ENCODE data around the gene COG8.
"Not testable (repeated sequence)": the region's sequence is repeated elsewhere in the genome, so short reads cannot be mapped to it uniquely, and the experiment has no call there.

Gene COG8

GRCh38 chr16:69363281-69363717, 23.9 kb upstream of the COG8 start:
- Histone ChIP-seq H3K27ac (no peak overlapping the region), H3K9me3 (ENCODE audit: low read depth, low read length) (no peaks in the 10 kb centered on the region)
- DNase-seq (ENCODE audit: low read depth, low spot score) = no peak

GRCh38 chr16:69360070-69360469, 20.7 kb upstream of the COG8 start:
- H3K27ac ChIP-seq; H3K4me3 ChIP-seq; DNase-seq (ENCODE audit: low read depth, low spot score); H3K9me3 ChIP-seq (ENCODE audit: low read depth, low read length); H3K9ac ChIP-seq (ENCODE audit: insufficient read length); H3K36me3 ChIP-seq (ENCODE audit: insufficient read depth, low read length): not testable (repeated sequence)

More at GRCh38 chr16:69363281-69363717, 23.9 kb upstream of the COG8 start:
- no peak overlapping the region for H3K4me3 ChIP-seq
- H3K9ac ChIP-seq (ENCODE audit: insufficient read length) = no peak overlapping the region
- TF ChIP-seq POLR2AphosphoS5 (IDR thresholded peaks at IDR 0.05; ENCODE audit: borderline replicate concordance, low read depth, low read length) (no peak), FOXP2 (optimal IDR thresholded peaks at IDR 0.05; ENCODE audit: control extremely low read depth, extremely low read length, insufficient read depth) (no peak), EZH2 (IDR thresholded peaks at IDR 0.05) (no peak)
- H3K36me3 ChIP-seq (ENCODE audit: insufficient read depth, low read length) = peaks cover 22% of the 10 kb centered on the region; the same call in 1 of the 2 replicates

DNA sequence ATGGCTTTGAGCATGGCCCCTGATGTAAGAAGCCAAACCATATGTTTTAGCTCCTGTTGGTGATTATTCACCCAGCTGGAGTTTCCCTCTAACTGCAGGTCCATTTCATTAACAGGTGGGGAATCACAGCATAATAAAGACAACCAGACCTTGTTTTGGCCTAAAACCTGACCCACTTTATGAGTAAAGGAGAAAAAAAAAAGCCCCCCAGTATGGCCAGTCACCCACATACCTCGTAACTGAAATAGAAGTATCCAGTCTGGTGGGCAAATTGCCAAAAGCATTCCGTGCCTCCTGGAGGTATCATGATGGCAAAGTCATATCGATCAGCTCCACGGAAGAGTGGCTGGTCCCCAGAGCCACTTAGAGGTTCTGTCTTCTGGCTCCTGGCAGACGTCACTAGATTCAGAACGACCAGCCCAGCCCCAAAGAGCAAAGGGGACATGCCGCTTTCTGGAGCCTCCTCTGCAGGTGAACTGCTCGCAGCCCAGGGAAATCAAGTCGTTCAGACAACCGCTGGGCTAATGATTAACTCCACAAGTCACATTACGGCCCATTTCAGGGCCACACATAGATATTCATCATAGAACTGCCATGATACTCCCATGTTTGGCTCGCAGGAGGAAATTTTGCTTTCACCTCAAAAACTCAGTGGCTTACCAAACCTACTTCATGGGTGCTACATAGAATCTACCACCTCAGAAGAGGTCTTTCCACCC, 12.1 kb upstream of the COG8 start, which contains the start of gene TMED6:
TSS of gene TMED6 (minus strand) at position 478 of the 719 bp plus-strand sequence. CDS start at position 445, 33 bp downstream.
- H3K9me3 ChIP-seq (ENCODE audit: low read depth, low read length) = no peaks in the 10 kb centered on the region
- no peak within 1 kb of the TSS for H3K4me3 ChIP-seq
- H3K27ac ChIP-seq = no peak within 1 kb of the TSS
- H3K9ac ChIP-seq (ENCODE audit: insufficient read length) = no peak within 1 kb of the TSS
- H3K36me3 ChIP-seq (ENCODE audit: insufficient read depth, low read length) = no peaks in the 10 kb centered on the region; the same call in 1 of the 2 replicates
- no peak for DNase-seq (ENCODE audit: low read depth, low spot score)
- TF ChIP-seq POLR2AphosphoS5 (IDR thresholded peaks at IDR 0.05; ENCODE audit: borderline replicate concordance, low read depth, low read length) = no peak
- no peak for TF ChIP-seq FOXP2 (optimal IDR thresholded peaks at IDR 0.05; ENCODE audit: control extremely low read depth, extremely low read length, insufficient read depth)
- TF ChIP-seq EZH2 (IDR thresholded peaks at IDR 0.05) = no peak

GRCh38 chr16:69350536-69351133, 11.3 kb upstream of the COG8 start:
- H3K9me3 ChIP-seq (ENCODE audit: low read depth, low read length) = no peaks in the 10 kb centered on the region
- no peaks in the 10 kb centered on the region for H3K36me3 ChIP-seq (ENCODE audit: insufficient read depth, low read length)
- H3K9ac ChIP-seq (ENCODE audit: insufficient read length) = no peak overlapping the region
- DNase-seq (ENCODE audit: low read depth, low spot score) = no peak
- no peak overlapping the region for H3K27ac ChIP-seq
- TF ChIP-seq EZH2 (IDR thresholded peaks at IDR 0.05) = no peak
- no peak for TF ChIP-seq FOXP2 (optimal IDR thresholded peaks at IDR 0.05; ENCODE audit: control extremely low read depth, extremely low read length, insufficient read depth)
- TF ChIP-seq POLR2AphosphoS5 (IDR thresholded peaks at IDR 0.05; ENCODE audit: borderline replicate concordance, low read depth, low read length) = no peak
- H3K4me3 ChIP-seq = no peak overlapping the region

GRCh38 chr16:69349536-69349935, 10.2 kb upstream of the COG8 start:
- Histone ChIP-seq H3K9ac (ENCODE audit: insufficient read length) (no peak overlapping the region), H3K36me3 (ENCODE audit: insufficient read depth, low read length) (no peaks in the 10 kb centered on the region), H3K4me3 (no peak overlapping the region), H3K27ac (no peak overlapping the region), H3K9me3 (ENCODE audit: low read depth, low read length) (no peaks in the 10 kb centered on the region)
- no peak for TF ChIP-seq FOXP2 (optimal IDR thresholded peaks at IDR 0.05; ENCODE audit: control extremely low read depth, extremely low read length, insufficient read depth)
- no peak for TF ChIP-seq EZH2 (IDR thresholded peaks at IDR 0.05)
- no peak for TF ChIP-seq POLR2AphosphoS5 (IDR thresholded peaks at IDR 0.05; ENCODE audit: borderline replicate concordance, low read depth, low read length)
- no peak for DNase-seq (ENCODE audit: low read depth, low spot score)

GRCh38 chr16:69348222-69348621, 8.9 kb upstream of the COG8 start:
- peaks cover 9% of the 10 kb centered on the region; the same call in 1 of the 2 replicates for H3K36me3 ChIP-seq (ENCODE audit: insufficient read depth, low read length)
- no peak overlapping the region for H3K27ac ChIP-seq
- H3K4me3 ChIP-seq = no peak overlapping the region
- no peaks in the 10 kb centered on the region for H3K9me3 ChIP-seq (ENCODE audit: low read depth, low read length)
- TF ChIP-seq POLR2AphosphoS5 (IDR thresholded peaks at IDR 0.05; ENCODE audit: borderline replicate concordance, low read depth, low read length) (no peak), EZH2 (IDR thresholded peaks at IDR 0.05) (no peak), FOXP2 (optimal IDR thresholded peaks at IDR 0.05; ENCODE audit: control extremely low read depth, extremely low read length, insufficient read depth) (no peak)
- DNase-seq (ENCODE audit: low read depth, low spot score) = no peak
- H3K9ac ChIP-seq (ENCODE audit: insufficient read length) = no peak overlapping the region

- H3K9ac ChIP-seq (ENCODE audit: insufficient read length) = no peak overlapping the region
- DNase-seq (ENCODE audit: low read depth, low spot score) = no peak
- H3K9me3 ChIP-seq (ENCODE audit: low read depth, low read length) = no peaks in the 10 kb centered on the region
- peaks cover 18% of the 10 kb centered on the region for H3K36me3 ChIP-seq (ENCODE audit: insufficient read depth, low read length)
- no peak overlapping the region for H3K4me3 ChIP-seq
- TF ChIP-seq POLR2AphosphoS5 (IDR thresholded peaks at IDR 0.05; ENCODE audit: borderline replicate concordance, low read depth, low read length) (no peak), EZH2 (IDR thresholded peaks at IDR 0.05) (no peak), FOXP2 (optimal IDR thresholded peaks at IDR 0.05; ENCODE audit: control extremely low read depth, extremely low read length, insufficient read depth) (no peak)
- H3K27ac ChIP-seq = no peak overlapping the region
Measured at GRCh38 chr16:69346683-69347082, 7.3 kb upstream of the COG8 start.

- DNase-seq (ENCODE audit: low read depth, low spot score) = no peak
Measured at GRCh38 chr16:69345923-69346322, 6.6 kb upstream of the COG8 start.

More at GRCh38 chr16:69345923-69346322, 6.6 kb upstream of the COG8 start:
- peaks cover 25% of the 10 kb centered on the region for H3K36me3 ChIP-seq (ENCODE audit: insufficient read depth, low read length)
- no peak for TF ChIP-seq FOXP2 (optimal IDR thresholded peaks at IDR 0.05; ENCODE audit: control extremely low read depth, extremely low read length, insufficient read depth)
- TF ChIP-seq EZH2 (IDR thresholded peaks at IDR 0.05) = no peak
- TF ChIP-seq POLR2AphosphoS5 (IDR thresholded peaks at IDR 0.05; ENCODE audit: borderline replicate concordance, low read depth, low read length) = no peak
- no peak overlapping the region for H3K27ac ChIP-seq
- H3K9ac ChIP-seq (ENCODE audit: insufficient read length) = no peak overlapping the region
- no peaks in the 10 kb centered on the region for H3K9me3 ChIP-seq (ENCODE audit: low read depth, low read length)
- H3K4me3 ChIP-seq = no peak overlapping the region

All from SK-N-MC (cell line).